Upper lobe of left lung (tissue), 6 donors: ENCODE measurements around the gene GLP2R. TPM values are rescaled to one million over a fixed set of nuclear protein-coding genes. Genes with fewer than 3 reads are reported as not detected.
A peak's percentile ranks its signal among the peaks of the same experiment; 100 is the strongest.

Source experiments
- ATAC-seq, 2 donors: fragments of 200-7000 bp; cut with Tn5 transposase; one replicate each; pipeline ENCODE4 v1.9.1; 2022; ENCODE audit warnings: mild to moderate bottlenecking in 2 of 2, moderate library complexity in 2 of 2; ENCODE audit not compliant: low FRiP score in 2 of 2
- DNase-seq, 2 donors: peaks; one replicate each; pipeline ENCODE4 v3.0.0-alpha.2; 2019 to 2020
- H3K27ac ChIP-seq, 4 donors: fragments of 200-600 bp; sonication (generic); one replicate each; pipeline ENCODE4 v1.5.1; 2016 to 2019
- H3K27me3 ChIP-seq, 4 donors: fragments of 200-600 bp; sonication (generic); one replicate each; pipeline ENCODE4 v1.5.1; 2017 to 2019
- H3K36me3 ChIP-seq, 4 donors: fragments of 200-600 bp; sonication (generic); one replicate each; pipeline ENCODE4 v1.5.1; 2016 to 2019
- H3K4me1 ChIP-seq, 4 donors: fragments of 200-600 bp; sonication (generic); one replicate each; pipeline ENCODE4 v1.5.1; 2018 to 2019
- H3K4me3 ChIP-seq, 4 donors: fragments of 200-600 bp; sonication (generic); one replicate each; pipeline ENCODE4 v1.5.1; 2017 to 2019; ENCODE audit warnings: mild to moderate bottlenecking in 2 of 4, moderate library complexity in 1 of 4
- H3K9me3 ChIP-seq, 4 donors: fragments of 200-600 bp; sonication (generic); one replicate each; pipeline ENCODE4 v1.5.1; 2018 to 2019
- CTCF ChIP-seq, 6 experiments: fragments of 450-650 bp in 4 of 6; fragments of 200-600 bp in 2 of 6; sonication (generic) in 2 of 6; IDR thresholded peaks; one replicate each; pipeline ENCODE4 v1.5.1; 2016 to 2019; ENCODE audit warnings: antibody characterized with exemption in 6 of 6
- EP300 ChIP-seq, 4 donors: sonication (generic); formaldehyde crosslinking; IDR thresholded peaks; one replicate each; pipeline ENCODE4 v1.5.1; 2017; ENCODE audit warnings: antibody characterized with exemption in 4 of 4, control low read depth in 2 of 4
- POLR2A ChIP-seq, 4 donors: fragments of 450-650 bp; IDR thresholded peaks; one replicate each; pipeline ENCODE4 v1.5.1; 2016 to 2017; ENCODE audit warnings: antibody characterized with exemption in 4 of 4, mild to moderate bottlenecking in 2 of 4
- POLR2AphosphoS5 ChIP-seq, 2 donors: sonication (generic); formaldehyde crosslinking; IDR thresholded peaks; one replicate each; pipeline ENCODE4 v1.5.1; 2017; ENCODE audit warnings: antibody characterized with exemption in 2 of 2
- WGBS, 2 donors: methylation state at CpG; one replicate each; pipeline ENCODE4 v1.1.5; 2017 to 2018; 5-methylcytosine and 5-hydroxymethylcytosine counted together
- total RNA-seq, 6 donors: library from RNA; depleted of rRNA in 4 of 6; stranded (reverse); fragments of >200 nt in 4 of 6; gene quantifications; one replicate each; pipeline versions ENCODE4 v1.1.0 to v1.2.1, GENCODE V29; 2016 to 2021
- donor health status: DM: no; HTN: no; CAD: no; lungs with moderate emphysema.
- donor health status: DM: no; HTN: yes; CAD: no; lungs with severe emphysema.

GLP2R gene
- total RNA-seq, 6 donors from 2014 or later = 0.30 to 2.0 (median 0.78) TPM; not detected in 2

- Histone ChIP-seq H3K27ac (no peak overlapping the region), H3K4me3 (no peak overlapping the region), H3K36me3 (no peaks in the 10 kb centered on the region), H3K27me3 (no peaks in the 10 kb centered on the region), H3K9me3 (peaks cover 0 to 5% (median 0%) of the 10 kb centered on the region in 4 donors), H3K4me1 (no peaks in the 10 kb centered on the region)
- TF ChIP-seq POLR2A (IDR thresholded peaks at IDR 0.05) = no peak
- DNase-seq (no peak), ATAC-seq (peak in 1 of 2 donors; percentile 34)
These were observed 70.2 kb downstream of the GLP2R start for GRCh38 chr17:9895923-9896322.

DNA sequence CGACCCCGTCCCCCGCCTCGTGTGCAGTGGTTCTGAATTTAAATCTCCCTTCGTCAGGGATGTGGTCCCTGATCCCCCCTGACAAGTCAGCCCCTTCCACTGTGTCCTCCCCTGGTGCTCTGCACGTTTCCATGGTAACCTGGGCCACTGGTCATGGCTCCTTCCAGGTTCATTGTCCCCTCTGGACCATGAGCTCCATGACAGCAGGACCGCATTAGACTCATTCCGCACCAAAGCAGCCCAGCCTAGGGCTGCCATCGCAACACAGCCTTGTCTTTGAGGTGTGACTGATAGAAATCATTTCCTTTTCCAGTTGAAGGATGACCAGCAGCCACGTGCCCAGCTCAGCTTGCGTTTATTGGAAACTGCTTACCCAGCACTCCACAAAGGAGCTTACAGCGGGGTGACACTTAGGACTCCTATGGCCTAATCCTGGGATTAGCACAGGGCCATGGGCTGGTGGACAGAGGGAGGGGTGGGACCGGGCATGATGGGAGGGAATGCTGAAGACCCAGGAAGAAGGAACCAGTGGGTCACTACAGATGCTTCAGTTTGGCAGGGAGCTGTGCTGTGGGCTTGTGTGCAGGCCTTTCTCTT lies 71.7 kb downstream of the GLP2R start:
- no peaks in the 10 kb centered on the region for H3K36me3 ChIP-seq
- 76 to 79% methylated on average over 12 to 13 of the region's 13 CpGs for WGBS, 2 donors
- TF ChIP-seq EP300 (IDR thresholded peaks at IDR 0.05) (no peak), POLR2AphosphoS5 (IDR thresholded peaks at IDR 0.05) (no peak), POLR2A (IDR thresholded peaks at IDR 0.05) (no peak), CTCF (IDR thresholded peaks at IDR 0.05) (no peak)
- no peaks in the 10 kb centered on the region for H3K4me1 ChIP-seq
- no peak overlapping the region for H3K27ac ChIP-seq
- peaks cover 0 to 5% (median 0%) of the 10 kb centered on the region in 4 donors for H3K9me3 ChIP-seq
- H3K4me3 ChIP-seq = no peak overlapping the region
- DNase-seq (no peak), ATAC-seq (no peak)
- H3K27me3 ChIP-seq = no peaks in the 10 kb centered on the region

- no peak for TF ChIP-seq POLR2A (IDR thresholded peaks at IDR 0.05)
- no peak for TF ChIP-seq POLR2AphosphoS5 (IDR thresholded peaks at IDR 0.05)
- no peak for TF ChIP-seq CTCF (IDR thresholded peaks at IDR 0.05)
- TF ChIP-seq EP300 (IDR thresholded peaks at IDR 0.05) = no peak
- Histone ChIP-seq H3K4me1 (no peaks in the 10 kb centered on the region), H3K36me3 (no peaks in the 10 kb centered on the region), H3K27ac (no peak overlapping the region), H3K9me3 (peaks cover 0 to 5% (median 0%) of the 10 kb centered on the region in 4 donors), H3K27me3 (no peaks in the 10 kb centered on the region), H3K4me3 (no peak overlapping the region)
- 92 to 95% methylated on average over 8 of the region's 8 CpGs for WGBS, 2 donors
- no peak for DNase-seq
- ATAC-seq = no peak
These were observed 73.1 kb downstream of the GLP2R start for GRCh38 chr17:9898812-9899211.

- peaks cover 0 to 3% (median 0%) of the 10 kb centered on the region in 4 donors for H3K9me3 ChIP-seq
- DNase-seq = no peak
These were observed 73.7 kb downstream of the GLP2R start for GRCh38 chr17:9899280-9900043.

More at GRCh38 chr17:9899280-9900043, 73.7 kb downstream of the GLP2R start:
- no peak for ATAC-seq
- no peak overlapping the region for H3K4me3 ChIP-seq
- H3K36me3 ChIP-seq = no peaks in the 10 kb centered on the region
- no peak for TF ChIP-seq EP300 (IDR thresholded peaks at IDR 0.05)
- TF ChIP-seq CTCF (IDR thresholded peaks at IDR 0.05) = no peak
- TF ChIP-seq POLR2AphosphoS5 (IDR thresholded peaks at IDR 0.05) = no peak
- no peak for TF ChIP-seq POLR2A (IDR thresholded peaks at IDR 0.05)
- H3K4me1 ChIP-seq = no peaks in the 10 kb centered on the region
- 77 to 81% methylated on average over 20 to 21 of the region's 21 CpGs for WGBS, 2 donors
- H3K27me3 ChIP-seq = no peaks in the 10 kb centered on the region
- no peak overlapping the region for H3K27ac ChIP-seq
